SK-N-SH (cell line): ENCODE measurements around the gene USHBP1. TPM values are rescaled to one million over a fixed set of nuclear protein-coding genes. Genes with fewer than 3 reads are reported as not detected.

Experiments used
- CTCF ChIA-PET: fragments of 300-600, 350-600 bp; formaldehyde crosslinking; extraction: SDS; loops from one replicate; lab custom pipeline; 2021; lab: Yijun Ruan, JAX
- POLR2A ChIA-PET: fragments of 350-600 bp; sonication (Branson Sonifier 250); formaldehyde crosslinking; extraction: SDS; loops from one replicate; lab custom pipeline; 2020; ENCODE audit warnings: antibody characterized with exemption, inconsistent platforms; lab: Yijun Ruan, JAX
- DNase-seq: peaks from one replicate; pipeline ENCODE4 v3.0.0; 2012
- H2AFZ ChIP-seq: fragments of 200-600 bp; sonication (generic); 2 replicates; pipeline ENCODE4 v1.8.1; 2016; ENCODE audit warnings: antibody characterized with exemption, mild to moderate bottlenecking, low read depth
- H3F3A ChIP-seq: fragments of 200-600 bp; sonication (generic); replicated peaks from 2 replicates; pipeline ENCODE3; 2016; ENCODE audit warnings: antibody characterized with exemption, mild to moderate bottlenecking; ENCODE audit not compliant: insufficient read depth
- H3K27ac ChIP-seq, 2 experiments: fragments of 200-500 bp in 1 of 2; fragments of 200-600 bp in 1 of 2; sonication (Bioruptor generic) in 1 of 2; sonication (generic), shearing (Covaris generic) in 1 of 2; 2 replicates each; pipeline versions ENCODE4 v1.5.1 to v1.6.1; 2014 to 2016; ENCODE audit warnings: low read depth in 2 of 2, inconsistent platforms in 1 of 2, low read length in 1 of 2, mild to moderate bottlenecking in 1 of 2, mixed read lengths in 1 of 2
- H3K27me3 ChIP-seq: fragments of 200-600 bp; sonication (generic), shearing (Covaris generic); 2 replicates; pipeline ENCODE4 v1.6.1; 2016; ENCODE audit warnings: mixed run types; ENCODE audit not compliant: insufficient read depth
- H3K36me3 ChIP-seq, 2 experiments: fragments of 200-500 bp in 1 of 2; fragments of 200-600 bp in 1 of 2; sonication (Bioruptor generic) in 1 of 2; sonication (generic) in 1 of 2; replicated peaks in 1 of 2; 2 replicates each; pipeline versions ENCODE3 to v1.5.1; 2014 to 2016; ENCODE audit warnings: low read length in 1 of 2, mild to moderate bottlenecking in 1 of 2; ENCODE audit not compliant: insufficient read depth in 2 of 2, control insufficient read depth in 1 of 2
- H3K4me1 ChIP-seq, 2 experiments: fragments of 200-500 bp in 1 of 2; fragments of 200-600 bp in 1 of 2; sonication (Bioruptor generic) in 1 of 2; sonication (generic), shearing (Covaris generic) in 1 of 2; 2 replicates each; pipeline versions ENCODE4 v1.5.1 to v1.6.1; 2014 to 2016; ENCODE audit warnings: low read depth in 1 of 2, low read length in 1 of 2, mixed run types in 1 of 2; ENCODE audit not compliant: insufficient read depth in 2 of 2, control insufficient read depth in 1 of 2
- H3K4me2 ChIP-seq: fragments of 200-600 bp; sonication (generic), shearing (Covaris generic); 2 replicates; pipeline ENCODE4 v1.6.1; 2017; ENCODE audit warnings: mixed run types
- H3K4me3 ChIP-seq, 2 experiments: fragments of 200-500 bp in 1 of 2; fragments of 200-600 bp in 1 of 2; sonication (Bioruptor generic) in 1 of 2; sonication (generic), shearing (Covaris generic) in 1 of 2; 2 replicates each; pipeline versions ENCODE4 v1.5.1 to v1.8.1; 2014 to 2016; ENCODE audit warnings: low read depth in 2 of 2, inconsistent platforms in 1 of 2, low read length in 1 of 2, mild to moderate bottlenecking in 1 of 2, mixed read lengths in 1 of 2, moderate library complexity in 1 of 2
- H3K79me2 ChIP-seq: fragments of 200-600 bp; sonication (generic); 2 replicates; pipeline ENCODE4 v1.8.1; 2017; ENCODE audit warnings: mild to moderate bottlenecking; ENCODE audit not compliant: insufficient read depth
- H3K9ac ChIP-seq: fragments of 200-600 bp; sonication (generic); 2 replicates; pipeline ENCODE4 v1.6.1; 2017; ENCODE audit warnings: mixed run types
- H3K9me2 ChIP-seq: fragments of 200-600 bp; sonication (generic); 2 replicates; pipeline ENCODE4 v1.6.1; 2017; ENCODE audit warnings: mixed run types
- H3K9me3 ChIP-seq: fragments of 200-600 bp; sonication (generic); 2 replicates; pipeline ENCODE4 v1.6.1; 2017; ENCODE audit warnings: mixed run types, mild to moderate bottlenecking, moderate library complexity
- H4K20me1 ChIP-seq: fragments of 200-600 bp; sonication (generic); 2 replicates; pipeline ENCODE4 v1.6.1; 2017; ENCODE audit warnings: mild to moderate bottlenecking, mixed run types; ENCODE audit not compliant: insufficient read depth
- EP300 ChIP-seq, 2 experiments: IDR thresholded peaks; 2 replicates each; pipeline versions ENCODE4 v1.4.0 to v1.6.1; 2012; ENCODE audit warnings: borderline replicate concordance in 1 of 2, low read depth in 1 of 2, low read length in 1 of 2
- FOSL2 ChIP-seq: IDR thresholded peaks from 2 replicates; pipeline ENCODE4 v1.4.0; 2012; ENCODE audit warnings: low read depth, mild to moderate bottlenecking, moderate library complexity, borderline replicate concordance
- FOXM1 ChIP-seq: IDR thresholded peaks from 2 replicates; pipeline ENCODE4 v1.4.0; 2012; ENCODE audit warnings: low read depth, mild to moderate bottlenecking
- GATA2 ChIP-seq: sonication (generic); formaldehyde crosslinking; IDR thresholded peaks from 2 replicates; pipeline ENCODE4 v1.5.0; 2020; ENCODE audit warnings: mild to moderate bottlenecking, missing genetic modification reagents
- JUND ChIP-seq: IDR thresholded peaks from 2 replicates; pipeline ENCODE4 v1.4.0; 2012
- MXI1 ChIP-seq: IDR thresholded peaks from 2 replicates; pipeline ENCODE4 v1.6.1; 2012; ENCODE audit warnings: mild to moderate bottlenecking, low read depth, low read length, improper control_type of control experiment
- NRF1 ChIP-seq: IDR thresholded peaks from 2 replicates; pipeline ENCODE4 v1.6.1; 2012; ENCODE audit warnings: low read depth, mild to moderate bottlenecking, low read length
- POLR2AphosphoS5 ChIP-seq: IDR thresholded peaks from 2 replicates; pipeline ENCODE4 v1.6.1; 2012; ENCODE audit warnings: low read depth, low read length
- RAD21 ChIP-seq: IDR thresholded peaks from 2 replicates; pipeline ENCODE4 v1.6.1; 2012; ENCODE audit warnings: mild to moderate bottlenecking, low read length
- RCOR1 ChIP-seq: fragments of 150-350 bp; IDR thresholded peaks from 2 replicates; pipeline ENCODE4 v1.6.1; 2017; ENCODE audit warnings: antibody characterized with exemption, low read length
- RFX5 ChIP-seq: IDR thresholded peaks from 2 replicates; pipeline ENCODE4 v1.6.1; 2012; ENCODE audit warnings: mild to moderate bottlenecking, improper control_type of control experiment, low read length
- SIN3A ChIP-seq: IDR thresholded peaks from 2 replicates; pipeline ENCODE4 v1.6.1; 2012; ENCODE audit warnings: low read depth, mild to moderate bottlenecking, low read length, moderate library complexity, borderline replicate concordance
- SMC3 ChIP-seq: IDR thresholded peaks from 2 replicates; pipeline ENCODE4 v1.6.1; 2012; ENCODE audit warnings: low read depth, low read length, improper control_type of control experiment
- TAF1 ChIP-seq: IDR thresholded peaks from 2 replicates; pipeline ENCODE4 v1.6.1; 2012; ENCODE audit warnings: low read depth, mild to moderate bottlenecking, low read length, moderate library complexity, borderline replicate concordance
- YY1 ChIP-seq: IDR thresholded peaks from 2 replicates; pipeline ENCODE4 v1.4.0; 2012; ENCODE audit warnings: low read depth, mild to moderate bottlenecking
- WGBS: methylation state at CpG from one replicate; pipeline ENCODE4 v1.1.6; 2017; ENCODE audit warnings: low lambda C conversion rate; 5-methylcytosine and 5-hydroxymethylcytosine counted together
- polyA plus RNA-seq, 3 experiments: library from polyadenylated mRNA; depleted of rRNA; stranded (reverse); fragments of >200 nt; gene quantifications; 2 replicates each; pipeline ENCODE4 v1.2.3, GENCODE V29; 2012
- TF ChIP-seq, protein P1 (sequence below): fragments of 150-350 bp; IDR thresholded peaks from 2 replicates; pipeline ENCODE4 v1.6.1; 2016; ENCODE audit warnings: mild to moderate bottlenecking, low read depth, low read length
- TF ChIP-seq, protein P2 (sequence below): fragments of 150-350 bp; IDR thresholded peaks from 2 replicates; pipeline ENCODE4 v1.6.1; 2017; ENCODE audit warnings: antibody characterized with exemption, low read length, low read depth, borderline replicate concordance
- TF ChIP-seq, protein P3 (sequence below): IDR thresholded peaks from 2 replicates; pipeline ENCODE4; 2012
- TF ChIP-seq, protein P4 (sequence below): IDR thresholded peaks from 2 replicates; pipeline ENCODE4 v1.6.1; 2012; ENCODE audit warnings: mild to moderate bottlenecking, low read depth, low read length, moderate library complexity
- TF ChIP-seq, protein P5 (sequence below): fragments of 200-600 bp; sonication (generic); IDR thresholded peaks from 2 replicates; pipeline ENCODE4 v1.6.1; 2017; ENCODE audit warnings: antibody characterized with exemption, mild to moderate bottlenecking, moderate library complexity

USHBP1 gene, protein sequence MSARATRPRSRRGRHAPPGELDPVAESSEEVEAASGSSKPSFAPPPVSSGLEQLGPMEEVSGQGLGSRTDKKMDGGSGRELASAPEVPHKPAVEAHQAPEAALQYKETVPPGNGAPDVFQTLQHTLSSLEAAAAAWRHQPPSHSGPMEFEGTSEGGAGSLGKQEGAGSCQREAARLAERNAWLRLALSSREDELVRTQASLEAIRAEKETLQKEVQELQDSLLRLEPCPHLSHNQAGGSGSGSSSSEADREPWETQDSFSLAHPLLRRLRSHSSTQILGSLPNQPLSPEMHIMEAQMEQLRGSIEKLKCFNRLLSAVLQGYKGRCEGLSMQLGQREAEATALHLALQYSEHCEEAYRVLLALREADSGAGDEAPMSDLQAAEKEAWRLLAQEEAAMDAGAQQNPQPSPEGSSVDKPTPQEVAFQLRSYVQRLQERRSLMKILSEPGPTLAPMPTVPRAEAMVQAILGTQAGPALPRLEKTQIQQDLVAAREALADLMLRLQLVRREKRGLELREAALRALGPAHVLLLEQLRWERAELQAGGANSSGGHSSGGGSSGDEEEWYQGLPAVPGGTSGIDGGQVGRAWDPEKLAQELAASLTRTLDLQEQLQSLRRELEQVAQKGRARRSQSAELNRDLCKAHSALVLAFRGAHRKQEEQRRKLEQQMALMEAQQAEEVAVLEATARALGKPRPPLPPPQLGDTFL
- polyA plus RNA-seq (2012; rRNA removed): 0.03 and 0.05 TPM in 2 replicates
- polyA plus RNA-seq (2012; cell fraction: cytosol; rRNA removed): 0.01 TPM in 2 replicates
- polyA plus RNA-seq (2012; cell fraction: nucleus; rRNA removed): 0.02 and 0.06 TPM in 2 replicates

DNA sequence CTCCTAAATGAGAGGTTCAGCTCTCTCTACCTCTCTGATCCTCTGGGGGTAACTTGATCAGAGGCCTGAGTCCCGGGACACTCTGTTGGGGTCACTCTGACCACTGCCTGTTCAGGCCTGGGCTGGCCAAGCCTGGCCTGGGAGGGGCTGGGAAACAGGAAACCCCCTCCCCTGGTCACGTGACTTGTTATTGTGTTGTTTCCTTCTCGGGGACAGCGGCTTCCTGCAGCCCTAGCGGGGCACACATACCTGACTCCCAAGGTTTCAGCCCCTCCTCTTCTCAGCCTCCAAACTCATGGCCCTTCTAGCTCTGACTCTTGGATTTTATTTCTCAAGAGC, at the start of gene USHBP1:
Gene USHBP1, minus strand, starts transcription at position 105 of the 339 bp plus-strand sequence. CDS start 446 bp downstream, outside the sequence.
- TF ChIP-seq SMC3 (no peak), MXI1 (no peak), FOSL2 (no peak), RAD21 (no peak), POLR2AphosphoS5 (no peak), JUND (no peak), TAF1 (no peak), FOXM1 (no peak), SIN3A (no peak), RCOR1 (no peak), NRF1 (no peak), YY1 (no peak), RFX5 (no peak), GATA2 (CRISPR knock-in tag) (no peak), EP300 (IDR thresholded peaks at IDR 0.05; ENCODE audit: borderline replicate concordance in 1 of 2, low read depth in 1 of 2, low read length in 1 of 2) (no peak)
- TF ChIP-seq, protein P1, sequence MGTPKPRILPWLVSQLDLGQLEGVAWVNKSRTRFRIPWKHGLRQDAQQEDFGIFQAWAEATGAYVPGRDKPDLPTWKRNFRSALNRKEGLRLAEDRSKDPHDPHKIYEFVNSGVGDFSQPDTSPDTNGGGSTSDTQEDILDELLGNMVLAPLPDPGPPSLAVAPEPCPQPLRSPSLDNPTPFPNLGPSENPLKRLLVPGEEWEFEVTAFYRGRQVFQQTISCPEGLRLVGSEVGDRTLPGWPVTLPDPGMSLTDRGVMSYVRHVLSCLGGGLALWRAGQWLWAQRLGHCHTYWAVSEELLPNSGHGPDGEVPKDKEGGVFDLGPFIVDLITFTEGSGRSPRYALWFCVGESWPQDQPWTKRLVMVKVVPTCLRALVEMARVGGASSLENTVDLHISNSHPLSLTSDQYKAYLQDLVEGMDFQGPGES: no peak
- TF ChIP-seq, protein P2, sequence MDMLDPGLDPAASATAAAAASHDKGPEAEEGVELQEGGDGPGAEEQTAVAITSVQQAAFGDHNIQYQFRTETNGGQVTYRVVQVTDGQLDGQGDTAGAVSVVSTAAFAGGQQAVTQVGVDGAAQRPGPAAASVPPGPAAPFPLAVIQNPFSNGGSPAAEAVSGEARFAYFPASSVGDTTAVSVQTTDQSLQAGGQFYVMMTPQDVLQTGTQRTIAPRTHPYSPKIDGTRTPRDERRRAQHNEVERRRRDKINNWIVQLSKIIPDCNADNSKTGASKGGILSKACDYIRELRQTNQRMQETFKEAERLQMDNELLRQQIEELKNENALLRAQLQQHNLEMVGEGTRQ: no peak
- TF ChIP-seq, protein P3, sequence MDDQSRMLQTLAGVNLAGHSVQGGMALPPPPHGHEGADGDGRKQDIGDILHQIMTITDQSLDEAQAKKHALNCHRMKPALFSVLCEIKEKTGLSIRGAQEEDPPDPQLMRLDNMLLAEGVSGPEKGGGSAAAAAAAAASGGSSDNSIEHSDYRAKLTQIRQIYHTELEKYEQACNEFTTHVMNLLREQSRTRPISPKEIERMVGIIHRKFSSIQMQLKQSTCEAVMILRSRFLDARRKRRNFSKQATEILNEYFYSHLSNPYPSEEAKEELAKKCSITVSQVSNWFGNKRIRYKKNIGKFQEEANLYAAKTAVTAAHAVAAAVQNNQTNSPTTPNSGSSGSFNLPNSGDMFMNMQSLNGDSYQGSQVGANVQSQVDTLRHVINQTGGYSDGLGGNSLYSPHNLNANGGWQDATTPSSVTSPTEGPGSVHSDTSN: no peak
- TF ChIP-seq, protein P4, sequence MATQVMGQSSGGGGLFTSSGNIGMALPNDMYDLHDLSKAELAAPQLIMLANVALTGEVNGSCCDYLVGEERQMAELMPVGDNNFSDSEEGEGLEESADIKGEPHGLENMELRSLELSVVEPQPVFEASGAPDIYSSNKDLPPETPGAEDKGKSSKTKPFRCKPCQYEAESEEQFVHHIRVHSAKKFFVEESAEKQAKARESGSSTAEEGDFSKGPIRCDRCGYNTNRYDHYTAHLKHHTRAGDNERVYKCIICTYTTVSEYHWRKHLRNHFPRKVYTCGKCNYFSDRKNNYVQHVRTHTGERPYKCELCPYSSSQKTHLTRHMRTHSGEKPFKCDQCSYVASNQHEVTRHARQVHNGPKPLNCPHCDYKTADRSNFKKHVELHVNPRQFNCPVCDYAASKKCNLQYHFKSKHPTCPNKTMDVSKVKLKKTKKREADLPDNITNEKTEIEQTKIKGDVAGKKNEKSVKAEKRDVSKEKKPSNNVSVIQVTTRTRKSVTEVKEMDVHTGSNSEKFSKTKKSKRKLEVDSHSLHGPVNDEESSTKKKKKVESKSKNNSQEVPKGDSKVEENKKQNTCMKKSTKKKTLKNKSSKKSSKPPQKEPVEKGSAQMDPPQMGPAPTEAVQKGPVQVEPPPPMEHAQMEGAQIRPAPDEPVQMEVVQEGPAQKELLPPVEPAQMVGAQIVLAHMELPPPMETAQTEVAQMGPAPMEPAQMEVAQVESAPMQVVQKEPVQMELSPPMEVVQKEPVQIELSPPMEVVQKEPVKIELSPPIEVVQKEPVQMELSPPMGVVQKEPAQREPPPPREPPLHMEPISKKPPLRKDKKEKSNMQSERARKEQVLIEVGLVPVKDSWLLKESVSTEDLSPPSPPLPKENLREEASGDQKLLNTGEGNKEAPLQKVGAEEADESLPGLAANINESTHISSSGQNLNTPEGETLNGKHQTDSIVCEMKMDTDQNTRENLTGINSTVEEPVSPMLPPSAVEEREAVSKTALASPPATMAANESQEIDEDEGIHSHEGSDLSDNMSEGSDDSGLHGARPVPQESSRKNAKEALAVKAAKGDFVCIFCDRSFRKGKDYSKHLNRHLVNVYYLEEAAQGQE: no peak
- TF ChIP-seq, protein P5, sequence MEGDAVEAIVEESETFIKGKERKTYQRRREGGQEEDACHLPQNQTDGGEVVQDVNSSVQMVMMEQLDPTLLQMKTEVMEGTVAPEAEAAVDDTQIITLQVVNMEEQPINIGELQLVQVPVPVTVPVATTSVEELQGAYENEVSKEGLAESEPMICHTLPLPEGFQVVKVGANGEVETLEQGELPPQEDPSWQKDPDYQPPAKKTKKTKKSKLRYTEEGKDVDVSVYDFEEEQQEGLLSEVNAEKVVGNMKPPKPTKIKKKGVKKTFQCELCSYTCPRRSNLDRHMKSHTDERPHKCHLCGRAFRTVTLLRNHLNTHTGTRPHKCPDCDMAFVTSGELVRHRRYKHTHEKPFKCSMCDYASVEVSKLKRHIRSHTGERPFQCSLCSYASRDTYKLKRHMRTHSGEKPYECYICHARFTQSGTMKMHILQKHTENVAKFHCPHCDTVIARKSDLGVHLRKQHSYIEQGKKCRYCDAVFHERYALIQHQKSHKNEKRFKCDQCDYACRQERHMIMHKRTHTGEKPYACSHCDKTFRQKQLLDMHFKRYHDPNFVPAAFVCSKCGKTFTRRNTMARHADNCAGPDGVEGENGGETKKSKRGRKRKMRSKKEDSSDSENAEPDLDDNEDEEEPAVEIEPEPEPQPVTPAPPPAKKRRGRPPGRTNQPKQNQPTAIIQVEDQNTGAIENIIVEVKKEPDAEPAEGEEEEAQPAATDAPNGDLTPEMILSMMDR: no peak
- Histone ChIP-seq H3K36me3 (peaks cover 0 to 3% of the 10 kb centered on the region in 2 experiments), H4K20me1 (no peaks in the 10 kb centered on the region), H3K27me3 (no peaks in the 10 kb centered on the region), H3F3A (peaks cover 11% of the 10 kb centered on the region), H3K4me2 (no peak within 1 kb of the TSS), H3K4me3 (no peak within 1 kb of the TSS), H3K27ac (no peak within 1 kb of the TSS), H3K9ac (no peak within 1 kb of the TSS), H2AFZ (no peak within 1 kb of the TSS), H3K9me2 (no peaks in the 10 kb centered on the region), H3K4me1 (peaks cover 0 to 6% of the 10 kb centered on the region in 2 experiments; a peak in 1 of 4 replicates), H3K79me2 (peaks cover 23% of the 10 kb centered on the region; the same call in 1 of the 2 replicates), H3K9me3 (0 out of 2 replicates have a peak, but pooled peaks cover 4% of the 10 kb centered on the region)
- DNase-seq: no peak
- ChIA-PET CTCF (interaction anchor here (0.7 to 0.8 kb wide), 2 partner anchors 19 to 198 kb away, joined by 3 read pairs; no protein-coding TSS in a partner anchor), POLR2A (no interaction called here)
- WGBS: 65% methylated on average over 2 of the region's 5 CpGs
